Measurements from ENCODE around the gene ZSCAN30.

Gene ZSCAN30

GRCh38 chr18:35268821-35269220 is 21.2 kb downstream of the ZSCAN30 start:
- H2AFZ ChIP-seq (ENCODE audit: low read depth, low read length), result no peak overlapping the region
- H3K9me3 ChIP-seq (ENCODE audit: low read length), result peaks cover 10% of the 10 kb centered on the region
- H3K27me3 ChIP-seq (ENCODE audit: insufficient read depth, low read length), result no peaks in the 10 kb centered on the region
- H3K4me3 ChIP-seq (ENCODE audit: low read length), result no peak overlapping the region
- no peaks in the 10 kb centered on the region for H3K4me1 ChIP-seq (ENCODE audit: insufficient read depth, low read length)
- peaks cover 10% of the 10 kb centered on the region for H3K36me3 ChIP-seq (ENCODE audit: insufficient read depth, low read length)

GRCh38 chr18:35267809-35268208 is 22.2 kb downstream of the ZSCAN30 start:
- Histone ChIP-seq H3K9me3 (ENCODE audit: low read length) (peaks cover 10% of the 10 kb centered on the region), H3K4me3 (ENCODE audit: low read length) (no peak overlapping the region), H2AFZ (ENCODE audit: low read depth, low read length) (no peak overlapping the region), H3K36me3 (ENCODE audit: insufficient read depth, low read length) (peaks cover 16% of the 10 kb centered on the region), H3K4me1 (ENCODE audit: insufficient read depth, low read length) (no peaks in the 10 kb centered on the region), H3K27me3 (ENCODE audit: insufficient read depth, low read length) (no peaks in the 10 kb centered on the region)

GRCh38 chr18:35267161-35267651 is 22.8 kb downstream of the ZSCAN30 start:
- no peaks in the 10 kb centered on the region for H3K27me3 ChIP-seq (ENCODE audit: insufficient read depth, low read length)
- H3K4me3 ChIP-seq (ENCODE audit: low read length), result no peak overlapping the region
- peaks cover 22% of the 10 kb centered on the region for H3K36me3 ChIP-seq (ENCODE audit: insufficient read depth, low read length)
- H3K9me3 ChIP-seq (ENCODE audit: low read length), result peaks cover 13% of the 10 kb centered on the region
- H2AFZ ChIP-seq (ENCODE audit: low read depth, low read length), result no peak overlapping the region
- no peaks in the 10 kb centered on the region for H3K4me1 ChIP-seq (ENCODE audit: insufficient read depth, low read length)

GRCh38 chr18:35264409-35264808 is 25.6 kb downstream of the ZSCAN30 start:
- H2AFZ ChIP-seq (ENCODE audit: low read depth, low read length), result no peak overlapping the region
- peaks cover 13% of the 10 kb centered on the region for H3K9me3 ChIP-seq (ENCODE audit: low read length)
- peaks cover 30% of the 10 kb centered on the region for H3K36me3 ChIP-seq (ENCODE audit: insufficient read depth, low read length)
- H3K27me3 ChIP-seq (ENCODE audit: insufficient read depth, low read length), result no peaks in the 10 kb centered on the region
- no peak overlapping the region for H3K4me3 ChIP-seq (ENCODE audit: low read length)
- H3K4me1 ChIP-seq (ENCODE audit: insufficient read depth, low read length), result no peaks in the 10 kb centered on the region

- no peaks in the 10 kb centered on the region for H3K4me1 ChIP-seq (ENCODE audit: insufficient read depth, low read length)
- H3K36me3 ChIP-seq (ENCODE audit: insufficient read depth, low read length), result peaks cover 46% of the 10 kb centered on the region
- H2AFZ ChIP-seq (ENCODE audit: low read depth, low read length), result no peak overlapping the region
- no peak overlapping the region for H3K4me3 ChIP-seq (ENCODE audit: low read length)
- peaks cover 31% of the 10 kb centered on the region for H3K9me3 ChIP-seq (ENCODE audit: low read length)
- no peaks in the 10 kb centered on the region for H3K27me3 ChIP-seq (ENCODE audit: insufficient read depth, low read length)
These were observed 33.1 kb downstream of the ZSCAN30 start for GRCh38 chr18:35256947-35257346.

- H2AFZ ChIP-seq (ENCODE audit: low read depth, low read length), result no peak overlapping the region
- no peak overlapping the region for H3K4me3 ChIP-seq (ENCODE audit: low read length)
- peaks cover 34% of the 10 kb centered on the region for H3K9me3 ChIP-seq (ENCODE audit: low read length)
- H3K27me3 ChIP-seq (ENCODE audit: insufficient read depth, low read length), result no peaks in the 10 kb centered on the region
- H3K36me3 ChIP-seq (ENCODE audit: insufficient read depth, low read length), result peaks cover 45% of the 10 kb centered on the region
- no peaks in the 10 kb centered on the region for H3K4me1 ChIP-seq (ENCODE audit: insufficient read depth, low read length)
These were observed 36.3 kb downstream of the ZSCAN30 start for GRCh38 chr18:35253655-35254287.

- H2AFZ ChIP-seq (ENCODE audit: low read depth, low read length), result no peak overlapping the region
- peaks cover 48% of the 10 kb centered on the region for H3K36me3 ChIP-seq (ENCODE audit: insufficient read depth, low read length)
- H3K4me1 ChIP-seq (ENCODE audit: insufficient read depth, low read length), result no peaks in the 10 kb centered on the region
- H3K27me3 ChIP-seq (ENCODE audit: insufficient read depth, low read length), result no peaks in the 10 kb centered on the region
- peaks cover 40% of the 10 kb centered on the region for H3K9me3 ChIP-seq (ENCODE audit: low read length)
- H3K4me3 ChIP-seq (ENCODE audit: low read length), result no peak overlapping the region
These were observed 37.6 kb downstream of the ZSCAN30 start for GRCh38 chr18:35252466-35252865.

GRCh38 chr18:35248429-35248828 is 41.6 kb downstream of the ZSCAN30 start:
- H3K27me3 ChIP-seq (ENCODE audit: insufficient read depth, low read length), result no peaks in the 10 kb centered on the region
- H3K4me3 ChIP-seq (ENCODE audit: low read length), result no peak overlapping the region
- peaks cover 58% of the 10 kb centered on the region for H3K9me3 ChIP-seq (ENCODE audit: low read length)
- no peak overlapping the region for H2AFZ ChIP-seq (ENCODE audit: low read depth, low read length)
- no peaks in the 10 kb centered on the region for H3K4me1 ChIP-seq (ENCODE audit: insufficient read depth, low read length)
- H3K36me3 ChIP-seq (ENCODE audit: insufficient read depth, low read length), result peaks cover 67% of the 10 kb centered on the region

- H3K27me3 ChIP-seq (ENCODE audit: insufficient read depth, low read length), result no peaks in the 10 kb centered on the region
- peaks cover 69% of the 10 kb centered on the region for H3K36me3 ChIP-seq (ENCODE audit: insufficient read depth, low read length)
- no peak overlapping the region for H2AFZ ChIP-seq (ENCODE audit: low read depth, low read length)
- peaks cover 52% of the 10 kb centered on the region for H3K9me3 ChIP-seq (ENCODE audit: low read length)
- no peak overlapping the region for H3K4me3 ChIP-seq (ENCODE audit: low read length)
- peaks cover 1% of the 10 kb centered on the region for H3K4me1 ChIP-seq (ENCODE audit: insufficient read depth, low read length)
These were observed 42.4 kb downstream of the ZSCAN30 start for GRCh38 chr18:35247412-35248249.

GRCh38 chr18:35246831-35247230 is 43.2 kb downstream of the ZSCAN30 start:
- Histone ChIP-seq H3K4me3 (ENCODE audit: low read length) (no peak overlapping the region), H3K9me3 (ENCODE audit: low read length) (peaks cover 47% of the 10 kb centered on the region), H3K27me3 (ENCODE audit: insufficient read depth, low read length) (no peaks in the 10 kb centered on the region), H3K4me1 (ENCODE audit: insufficient read depth, low read length) (peaks cover 9% of the 10 kb centered on the region), H3K36me3 (ENCODE audit: insufficient read depth, low read length) (peaks cover 74% of the 10 kb centered on the region), H2AFZ (ENCODE audit: low read depth, low read length) (no peak overlapping the region)

- H3K36me3 ChIP-seq (ENCODE audit: insufficient read depth, low read length), result peaks cover 74% of the 10 kb centered on the region
- no peak overlapping the region for H3K4me3 ChIP-seq (ENCODE audit: low read length)
- H3K9me3 ChIP-seq (ENCODE audit: low read length), result peaks cover 44% of the 10 kb centered on the region
- H3K4me1 ChIP-seq (ENCODE audit: insufficient read depth, low read length), result peaks cover 12% of the 10 kb centered on the region
- H3K27me3 ChIP-seq (ENCODE audit: insufficient read depth, low read length), result no peaks in the 10 kb centered on the region
- H2AFZ ChIP-seq (ENCODE audit: low read depth, low read length), result no peak overlapping the region
These were observed 44.2 kb downstream of the ZSCAN30 start for GRCh38 chr18:35245719-35246317.

- H3K27me3 ChIP-seq (ENCODE audit: insufficient read depth, low read length), result no peaks in the 10 kb centered on the region
- no peak overlapping the region for H2AFZ ChIP-seq (ENCODE audit: low read depth, low read length)
- peaks cover 65% of the 10 kb centered on the region for H3K36me3 ChIP-seq (ENCODE audit: insufficient read depth, low read length)
- H3K4me1 ChIP-seq (ENCODE audit: insufficient read depth, low read length), result peaks cover 16% of the 10 kb centered on the region
- no peak overlapping the region for H3K4me3 ChIP-seq (ENCODE audit: low read length)
- peaks cover 41% of the 10 kb centered on the region for H3K9me3 ChIP-seq (ENCODE audit: low read length)
These were observed 45.4 kb downstream of the ZSCAN30 start for GRCh38 chr18:35244671-35245070.

GRCh38 chr18:35242426-35242825 is 47.6 kb downstream of the ZSCAN30 start:
- Histone ChIP-seq H2AFZ (ENCODE audit: low read depth, low read length) (no peak overlapping the region), H3K9me3 (ENCODE audit: low read length) (peaks cover 35% of the 10 kb centered on the region), H3K4me3 (ENCODE audit: low read length) (peak overlapping the region; percentile 99), H3K27me3 (ENCODE audit: insufficient read depth, low read length) (no peaks in the 10 kb centered on the region), H3K36me3 (ENCODE audit: insufficient read depth, low read length) (peaks cover 53% of the 10 kb centered on the region), H3K4me1 (ENCODE audit: insufficient read depth, low read length) (peaks cover 16% of the 10 kb centered on the region)

Data from neuron (in vitro differentiated cells).